ENCODE results near the gene CGB7. TPM values are rescaled to one million over a fixed set of nuclear protein-coding genes. Genes with fewer than 3 reads are reported as not detected.

Gene CGB7
- total and polyA plus RNA-seq, 12 donors: 0.14 to 0.37 TPM; not detected in 10

- intact Hi-C loops (cut with DNase I): no loop called here
- ATAC-seq: peak in 7 of 8 donors; percentile 25 to 59 (median 41)
Observed at GRCh38 chr19:49064768-49065611, 7.4 kb upstream of the CGB7 start, which contains the start of gene NTF4. TSS of gene NTF4 (minus strand) at chr19:49064818. CDS start at chr19:49061997, 2,821 bp downstream.

GRCh38 chr19:49064029-49064629, 6.6 kb upstream of the CGB7 start:
- Histone ChIP-seq H3K27ac (no peak overlapping the region), H3K4me1 (peaks cover 0 to 22% (median 9%) of the 10 kb centered on the region in 9 donors), H3K27me3 (peaks cover 0 to 83% (median 47%) of the 10 kb centered on the region in 7 donors), H3K36me3 (no peaks in the 10 kb centered on the region), H3K4me3 (no peak overlapping the region), H3K9me3 (no peaks in the 10 kb centered on the region)
- TF ChIP-seq CTCF (IDR thresholded peaks at IDR 0.05): no peak
- intact Hi-C loops (cut with DNase I): no loop called here
- DNase-seq: no peak
- ATAC-seq: peak in 3 of 8 donors; percentile 10 to 47 (median 28)
- 47 to 54% methylated on average over 10 of the region's 10 CpGs for WGBS, 2 donors

More at GRCh38 chr19:49064768-49065611, 7.4 kb upstream of the CGB7 start, which contains the start of gene NTF4:
- Histone ChIP-seq H3K27me3 (peaks cover 0 to 91% (median 56%) of the 10 kb centered on the region in 7 donors), H3K36me3 (no peaks in the 10 kb centered on the region), H3K9me3 (no peaks in the 10 kb centered on the region), H3K4me1 (peaks cover 0 to 22% (median 9%) of the 10 kb centered on the region in 9 donors), H3K4me3 (peak within 1 kb of the TSS in 8 of 10 donors; percentile 3 to 42 (median 27)), H3K27ac (no peak within 1 kb of the TSS)
- TF ChIP-seq CTCF (IDR thresholded peaks at IDR 0.05): no peak
- 3% methylated on average over 43 to 53 of the region's 53 CpGs for WGBS, 2 donors
- DNase-seq: no peak

DNA sequence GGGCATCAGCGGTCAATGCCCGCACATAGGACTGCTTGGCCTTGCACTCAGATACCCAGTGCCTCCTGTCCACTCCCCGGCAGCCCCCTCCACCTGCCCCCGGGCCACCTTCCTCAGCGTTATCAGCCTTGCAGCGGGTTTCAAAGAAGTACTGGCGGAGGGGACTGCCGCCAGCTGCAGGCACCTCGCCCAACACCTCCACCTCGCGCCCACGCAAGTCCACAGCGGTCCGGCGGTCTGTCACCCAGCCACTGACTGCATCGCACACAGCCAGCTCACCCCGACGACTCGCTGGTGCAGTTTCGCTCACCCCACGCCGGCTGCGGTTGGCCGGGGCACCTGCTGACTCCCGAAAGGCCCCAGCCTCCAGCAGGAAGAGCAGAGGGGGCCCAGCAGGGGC, 3.9 kb upstream of the CGB7 start:
- intact Hi-C loops (cut with DNase I): no loop called here
- Histone ChIP-seq H3K4me1 (peaks cover 0 to 39% (median 22%) of the 10 kb centered on the region in 9 donors), H3K27me3 (peaks cover 0 to 86% (median 54%) of the 10 kb centered on the region in 7 donors), H3K4me3 (no peak overlapping the region), H3K36me3 (no peaks in the 10 kb centered on the region), H3K9me3 (no peaks in the 10 kb centered on the region), H3K27ac (no peak overlapping the region)
- TF ChIP-seq CTCF (IDR thresholded peaks at IDR 0.05): no peak
- 81 to 86% methylated on average over 25 of the region's 25 CpGs for WGBS, 2 donors
- ATAC-seq (no peak), DNase-seq (no peak)

DNA sequence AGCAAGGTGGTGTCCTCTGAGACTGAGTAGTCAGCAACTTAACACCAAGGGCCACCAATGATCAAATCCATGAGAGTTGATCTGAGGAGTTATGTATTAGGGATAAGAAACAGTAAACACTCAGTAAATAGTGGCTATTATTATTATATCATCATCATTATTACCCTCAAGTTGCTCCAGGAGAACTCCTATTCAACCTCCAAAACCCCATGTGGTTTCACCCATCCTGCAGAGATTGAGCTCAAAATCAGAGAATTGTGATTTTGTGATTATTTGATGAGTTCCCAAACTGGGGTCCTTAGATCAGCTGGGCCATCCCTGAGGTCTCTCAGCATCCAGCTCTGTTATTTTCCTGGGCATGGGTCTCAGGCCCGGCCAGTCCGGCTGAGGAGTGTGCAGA, 3.5 kb upstream of the CGB7 start:
- WGBS, 2 donors: 99 to 100% methylated on average over 2 of the region's 2 CpGs
- DNase-seq (no peak), ATAC-seq (no peak)
- no peak for TF ChIP-seq CTCF (IDR thresholded peaks at IDR 0.05)
- Histone ChIP-seq H3K4me3 (no peak overlapping the region), H3K27me3 (peaks cover 0 to 86% (median 54%) of the 10 kb centered on the region in 7 donors), H3K27ac (no peak overlapping the region), H3K36me3 (no peaks in the 10 kb centered on the region), H3K9me3 (no peaks in the 10 kb centered on the region), H3K4me1 (peaks cover 0 to 42% (median 26%) of the 10 kb centered on the region in 9 donors)
- intact Hi-C loops (cut with DNase I): no loop called here

Data from heart right ventricle (tissue), 16 donors.